H9 (cell line): ENCODE measurements around the gene POLG2. TPM values are rescaled to one million over a fixed set of nuclear protein-coding genes. Genes with fewer than 3 reads are reported as not detected.

ENCODE experiments used
- DNase-seq: peaks from one replicate; pipeline ENCODE4 v3.0.0-alpha.2; 2017
- H2AFZ ChIP-seq: one replicate; pipeline ENCODE4 v1.6.1; 2013; ENCODE audit warnings: mild to moderate bottlenecking, low read length, control low read depth, moderate library complexity
- H2AK5ac ChIP-seq: 2 replicates; pipeline ENCODE4 v1.6.1; 2013; ENCODE audit warnings: low read length, control low read depth, mixed read lengths; ENCODE audit not compliant: insufficient read length
- H2BK120ac ChIP-seq: one replicate; pipeline ENCODE4 v1.6.1; 2013; ENCODE audit warnings: low read depth, mild to moderate bottlenecking, low read length, control low read depth, inconsistent platforms; ENCODE audit not compliant: poor library complexity, severe bottlenecking
- H2BK12ac ChIP-seq: 2 replicates; pipeline ENCODE4 v1.6.1; 2013; ENCODE audit warnings: low read length, control low read depth, mixed read lengths, low read depth; ENCODE audit not compliant: insufficient read length
- H2BK15ac ChIP-seq: 2 replicates; pipeline ENCODE4 v1.6.1; 2013; ENCODE audit warnings: low read depth, low read length, control low read depth
- H2BK20ac ChIP-seq: one replicate; pipeline ENCODE4 v1.6.1; 2013; ENCODE audit warnings: low read depth, mild to moderate bottlenecking, low read length, control low read depth, inconsistent platforms; ENCODE audit not compliant: poor library complexity, severe bottlenecking
- H2BK5ac ChIP-seq: 2 replicates; pipeline ENCODE4 v1.6.1; 2013; ENCODE audit warnings: low read length, control low read depth, mixed read lengths; ENCODE audit not compliant: insufficient read length
- H3K14ac ChIP-seq: 2 replicates; pipeline ENCODE4 v1.6.1; 2013; ENCODE audit warnings: low read length, control low read depth; ENCODE audit not compliant: insufficient read depth
- H3K18ac ChIP-seq: 2 replicates; pipeline ENCODE4 v1.6.1; 2013; ENCODE audit warnings: low read depth, mild to moderate bottlenecking, mixed read lengths, low read length, control low read depth; ENCODE audit not compliant: insufficient read length
- H3K23ac ChIP-seq: 2 replicates; pipeline ENCODE4 v1.6.1; 2013; ENCODE audit warnings: low read length, control low read depth, mixed read lengths, low read depth; ENCODE audit not compliant: insufficient read length
- H3K23me2 ChIP-seq: 2 replicates; pipeline ENCODE4 v1.6.1; 2013; ENCODE audit warnings: low read depth, mild to moderate bottlenecking, mixed read lengths, low read length, control low read depth; ENCODE audit not compliant: insufficient read length, poor library complexity, severe bottlenecking
- H3K27ac ChIP-seq: 2 replicates; pipeline ENCODE4 v1.5.1; 2013; ENCODE audit warnings: low read length, control low read depth, mixed read lengths, low read depth; ENCODE audit not compliant: insufficient read length
- H3K27me3 ChIP-seq: 2 replicates; pipeline ENCODE4 v1.6.1; 2013; ENCODE audit warnings: low read length, control low read depth, inconsistent platforms; ENCODE audit not compliant: insufficient read depth
- H3K4ac ChIP-seq: 2 replicates; pipeline ENCODE4 v1.6.1; 2013; ENCODE audit warnings: low read depth, mild to moderate bottlenecking, control low read depth, inconsistent platforms, low read length, moderate library complexity
- H3K4me1 ChIP-seq: 2 replicates; pipeline ENCODE4 v1.6.1; 2013; ENCODE audit warnings: low read length, control low read depth, inconsistent platforms; ENCODE audit not compliant: insufficient read depth
- H3K4me2 ChIP-seq: 2 replicates; pipeline ENCODE4 v1.6.1; 2013; ENCODE audit warnings: low read length, control low read depth, mixed read lengths; ENCODE audit not compliant: insufficient read length, insufficient read depth
- H3K56ac ChIP-seq: 2 replicates; pipeline ENCODE4 v1.6.1; 2013; ENCODE audit warnings: low read depth, mild to moderate bottlenecking, mixed read lengths, low read length, control low read depth; ENCODE audit not compliant: insufficient read length
- H3K79me1 ChIP-seq: 2 replicates; pipeline ENCODE4 v1.6.1; 2013; ENCODE audit warnings: low read depth, mild to moderate bottlenecking, moderate library complexity, low read length, control low read depth, inconsistent platforms; ENCODE audit not compliant: insufficient read depth, poor library complexity, severe bottlenecking
- H3K79me2 ChIP-seq: 2 replicates; pipeline ENCODE4 v1.6.1; 2013; ENCODE audit warnings: low read length, control low read depth, inconsistent platforms; ENCODE audit not compliant: insufficient read depth
- H3K9ac ChIP-seq: 2 replicates; pipeline ENCODE4 v1.6.1; 2013; ENCODE audit warnings: low read length, control low read depth, mixed read lengths; ENCODE audit not compliant: insufficient read length; ENCODE audit errors: extremely low read depth
- H3K9me3 ChIP-seq: one replicate; pipeline ENCODE4 v1.6.1; 2013; ENCODE audit warnings: low read depth, low read length, inconsistent platforms; ENCODE audit not compliant: control insufficient read depth
- H3T11ph ChIP-seq: one replicate; pipeline ENCODE4 v1.6.1; 2013; ENCODE audit warnings: mild to moderate bottlenecking, low read length, control low read depth, inconsistent platforms
- H4K20me1 ChIP-seq: one replicate; pipeline ENCODE4 v1.6.1; 2013; ENCODE audit not compliant: control insufficient read depth, insufficient read length, insufficient read depth
- H4K5ac ChIP-seq: 2 replicates; pipeline ENCODE4 v1.6.1; 2013; ENCODE audit warnings: low read depth, mild to moderate bottlenecking, mixed read lengths, low read length, control low read depth; ENCODE audit not compliant: insufficient read length
- H4K8ac ChIP-seq: replicated peaks from 2 replicates; pipeline ENCODE4 v1.6.1; 2013; ENCODE audit warnings: low read length, control low read depth, mixed read lengths, low read depth; ENCODE audit not compliant: insufficient read length
- H4K91ac ChIP-seq: 2 replicates; pipeline ENCODE4 v1.6.1; 2013; ENCODE audit warnings: low read depth, mild to moderate bottlenecking, moderate library complexity, mixed read lengths, low read length, control low read depth; ENCODE audit not compliant: insufficient read length
- H3K27ac Mint-ChIP-seq, 3 experiments: 2 replicates in 2 of 3; 3 replicates in 1 of 3; pipeline ENCODE4 v1.8.0; 2020 to 2021; ENCODE audit warnings: mixed read lengths in 3 of 3, mild to moderate bottlenecking in 1 of 3, moderate library complexity in 1 of 3
- H3K27me3 Mint-ChIP-seq: 2 replicates; pipeline ENCODE4 v1.8.0; 2021; ENCODE audit warnings: low read depth, mild to moderate bottlenecking, moderate library complexity, mixed read lengths
- H3K36me3 Mint-ChIP-seq, 3 experiments: 2 replicates in 2 of 3; 3 replicates in 1 of 3; pipeline ENCODE4 v1.8.0; 2020 to 2021; ENCODE audit warnings: low read depth in 3 of 3, mixed read lengths in 3 of 3; ENCODE audit not compliant: insufficient read depth in 1 of 3
- H3K4me1 Mint-ChIP-seq, 2 experiments: 2 replicates each; pipeline ENCODE4 v1.8.0; 2020; ENCODE audit warnings: mixed read lengths in 2 of 2
- H3K4me3 Mint-ChIP-seq, 2 experiments: 2 replicates in 1 of 2; 3 replicates in 1 of 2; pipeline ENCODE4 v1.8.0; 2020 to 2021; ENCODE audit warnings: mild to moderate bottlenecking in 2 of 2, mixed read lengths in 2 of 2, moderate library complexity in 1 of 2
- H3K9me3 Mint-ChIP-seq, 2 experiments: 2 replicates in 1 of 2; 3 replicates in 1 of 2; pipeline ENCODE4 v1.8.0; 2020; ENCODE audit warnings: mild to moderate bottlenecking in 2 of 2, mixed read lengths in 2 of 2, moderate library complexity in 1 of 2
- WGBS: extraction: QIAGEN DNeasy Blood & Tissue Kit; methylation state at CpG from one replicate; pipeline ENCODE4 v1.1.7; 2013; ENCODE audit warnings: missing lambda C conversion rate, low lambda C conversion rate, mixed read lengths; ENCODE audit not compliant: insufficient read length; ENCODE audit errors: extremely low coverage; 5-methylcytosine and 5-hydroxymethylcytosine counted together
- total RNA-seq: library from RNA; stranded (reverse); gene quantifications from 2 replicates; pipeline ENCODE4 v1.2.1, GENCODE V29; 2021
- TF ChIP-seq, protein P1 (sequence below): fragments of 200-600 bp; sonication (generic); conservative IDR thresholded peaks from 3 replicates; pipeline ENCODE4 v1.8.0; 2021; ENCODE audit warnings: antibody characterized with exemption, mild to moderate bottlenecking

The POLG2 gene
- total RNA-seq, 1 experiment from 2014 or later, result 35.5 TPM

DNA sequence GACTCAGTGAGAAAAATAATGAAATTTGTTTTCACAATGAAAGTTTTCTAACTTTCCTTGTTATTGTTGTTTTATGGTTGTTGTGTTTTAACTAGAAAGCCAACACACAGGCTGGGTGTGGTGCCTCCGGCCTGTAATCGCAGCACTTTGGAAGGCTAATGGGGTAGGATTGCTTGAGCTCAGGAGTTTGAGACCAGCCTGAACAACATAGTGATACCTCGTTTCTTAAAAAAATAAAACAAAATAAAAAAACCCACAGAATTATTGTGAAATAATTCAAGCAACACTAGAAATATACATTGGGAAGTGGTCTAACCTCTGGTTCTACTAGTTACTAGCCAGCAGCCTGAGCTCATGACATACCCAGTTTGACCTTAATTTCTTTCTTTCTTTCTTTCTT is 47.3 kb downstream of the POLG2 start:
- no peak overlapping the region for H2BK15ac ChIP-seq
- no peak overlapping the region for H2BK12ac ChIP-seq
- no peak overlapping the region for H3K56ac ChIP-seq
- H2AK5ac ChIP-seq, result no peak overlapping the region
- Mint-ChIP-seq H3K27ac (no peak overlapping the region), H3K4me1 (no peaks in the 10 kb centered on the region), H3K27me3 (no peaks in the 10 kb centered on the region), H3K9me3 (no peaks in the 10 kb centered on the region), H3K4me3 (no peak overlapping the region), H3K36me3 (no peaks in the 10 kb centered on the region)
- H3K4ac ChIP-seq, result no peak overlapping the region
- no peak overlapping the region for H3T11ph ChIP-seq
- no CpG with 5 or more reads among the region's 3 CpGs for WGBS
- H3K4me2 ChIP-seq, result no peak overlapping the region
- no peak overlapping the region for H3K14ac ChIP-seq
- H2BK5ac ChIP-seq, result no peak overlapping the region
- no peak overlapping the region for H4K91ac ChIP-seq
- H3K4me1 ChIP-seq, result no peaks in the 10 kb centered on the region
- H2AFZ ChIP-seq, result no peak overlapping the region
- H4K8ac ChIP-seq, result no peak overlapping the region
- no peak overlapping the region for H3K23ac ChIP-seq
- H3K27me3 ChIP-seq, result no peaks in the 10 kb centered on the region
- H3K23me2 ChIP-seq, result no peaks in the 10 kb centered on the region
- no peaks in the 10 kb centered on the region for H3K79me2 ChIP-seq
- no peak overlapping the region for H4K5ac ChIP-seq
- no peak overlapping the region for H3K18ac ChIP-seq
- H3K79me1 ChIP-seq, result no peaks in the 10 kb centered on the region
- H3K9me3 ChIP-seq, result no peaks in the 10 kb centered on the region
- DNase-seq, result no peak
- no peak overlapping the region for H2BK20ac ChIP-seq
- H3K9ac ChIP-seq, result no peak overlapping the region
- TF ChIP-seq, protein P1, sequence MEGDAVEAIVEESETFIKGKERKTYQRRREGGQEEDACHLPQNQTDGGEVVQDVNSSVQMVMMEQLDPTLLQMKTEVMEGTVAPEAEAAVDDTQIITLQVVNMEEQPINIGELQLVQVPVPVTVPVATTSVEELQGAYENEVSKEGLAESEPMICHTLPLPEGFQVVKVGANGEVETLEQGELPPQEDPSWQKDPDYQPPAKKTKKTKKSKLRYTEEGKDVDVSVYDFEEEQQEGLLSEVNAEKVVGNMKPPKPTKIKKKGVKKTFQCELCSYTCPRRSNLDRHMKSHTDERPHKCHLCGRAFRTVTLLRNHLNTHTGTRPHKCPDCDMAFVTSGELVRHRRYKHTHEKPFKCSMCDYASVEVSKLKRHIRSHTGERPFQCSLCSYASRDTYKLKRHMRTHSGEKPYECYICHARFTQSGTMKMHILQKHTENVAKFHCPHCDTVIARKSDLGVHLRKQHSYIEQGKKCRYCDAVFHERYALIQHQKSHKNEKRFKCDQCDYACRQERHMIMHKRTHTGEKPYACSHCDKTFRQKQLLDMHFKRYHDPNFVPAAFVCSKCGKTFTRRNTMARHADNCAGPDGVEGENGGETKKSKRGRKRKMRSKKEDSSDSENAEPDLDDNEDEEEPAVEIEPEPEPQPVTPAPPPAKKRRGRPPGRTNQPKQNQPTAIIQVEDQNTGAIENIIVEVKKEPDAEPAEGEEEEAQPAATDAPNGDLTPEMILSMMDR, result no peak
- H3K27ac ChIP-seq, result no peak overlapping the region
- no peak overlapping the region for H2BK120ac ChIP-seq
- H4K20me1 ChIP-seq, result no peaks in the 10 kb centered on the region
